ENCODE measurements around the gene CELA3A. TPM values are rescaled to one million over a fixed set of nuclear protein-coding genes. Genes with fewer than 3 reads are reported as not detected.

Gene CELA3A
- total RNA-seq, 4 donors from 2014 or later = not detected

GRCh38 chr1:22056043-22056442 lies 54.6 kb downstream of the CELA3A start:
- no peak for ATAC-seq
- H3K27ac ChIP-seq = peak overlapping the region; percentile 37 to 65 (median 60)

GRCh38 chr1:22056936-22057335 lies 55.5 kb downstream of the CELA3A start:
- Histone ChIP-seq H3K36me3 (no peaks in the 10 kb centered on the region), H3K27me3 (no peaks in the 10 kb centered on the region), H3K4me3 (peak overlapping the region; percentile 7 to 19 (median 16)), H3K27ac (peak overlapping the region; percentile 37 to 65 (median 60)), H3K4me1 (peaks cover 69 to 82% of the 10 kb centered on the region in 2 donors), H3K9me3 (no peaks in the 10 kb centered on the region)
- no peak for DNase-seq
- intact Hi-C loops (cut with DNase I; ENCODE audit: low total_unique reads) = no loop called here
- ATAC-seq = no peak
- TF ChIP-seq POLR2A (IDR thresholded peaks at IDR 0.05) = no peak
- TF ChIP-seq, protein P1, sequence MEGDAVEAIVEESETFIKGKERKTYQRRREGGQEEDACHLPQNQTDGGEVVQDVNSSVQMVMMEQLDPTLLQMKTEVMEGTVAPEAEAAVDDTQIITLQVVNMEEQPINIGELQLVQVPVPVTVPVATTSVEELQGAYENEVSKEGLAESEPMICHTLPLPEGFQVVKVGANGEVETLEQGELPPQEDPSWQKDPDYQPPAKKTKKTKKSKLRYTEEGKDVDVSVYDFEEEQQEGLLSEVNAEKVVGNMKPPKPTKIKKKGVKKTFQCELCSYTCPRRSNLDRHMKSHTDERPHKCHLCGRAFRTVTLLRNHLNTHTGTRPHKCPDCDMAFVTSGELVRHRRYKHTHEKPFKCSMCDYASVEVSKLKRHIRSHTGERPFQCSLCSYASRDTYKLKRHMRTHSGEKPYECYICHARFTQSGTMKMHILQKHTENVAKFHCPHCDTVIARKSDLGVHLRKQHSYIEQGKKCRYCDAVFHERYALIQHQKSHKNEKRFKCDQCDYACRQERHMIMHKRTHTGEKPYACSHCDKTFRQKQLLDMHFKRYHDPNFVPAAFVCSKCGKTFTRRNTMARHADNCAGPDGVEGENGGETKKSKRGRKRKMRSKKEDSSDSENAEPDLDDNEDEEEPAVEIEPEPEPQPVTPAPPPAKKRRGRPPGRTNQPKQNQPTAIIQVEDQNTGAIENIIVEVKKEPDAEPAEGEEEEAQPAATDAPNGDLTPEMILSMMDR (IDR thresholded peaks at IDR 0.05 in 4 of 5, conservative IDR thresholded peaks at IDR 0.05 in 1 of 5) = no peak
- in situ Hi-C loops (cut with MboI; ENCODE audit: low sequenced_read_pairs in 4 of 4) = no loop called here

More at GRCh38 chr1:22056043-22056442, 54.6 kb downstream of the CELA3A start:
- H3K36me3 ChIP-seq = no peaks in the 10 kb centered on the region
- peaks cover 62 to 73% of the 10 kb centered on the region in 2 donors for H3K4me1 ChIP-seq
- peak overlapping the region in 3 of 4 donors; percentile 9 to 19 (median 19) for H3K4me3 ChIP-seq
- in situ Hi-C loops (cut with MboI; ENCODE audit: low sequenced_read_pairs in 4 of 4) (no loop called here), intact Hi-C loops (cut with DNase I; ENCODE audit: low total_unique reads) (no loop called here)
- H3K27me3 ChIP-seq = no peaks in the 10 kb centered on the region
- DNase-seq = no peak
- TF ChIP-seq, protein P1 (IDR thresholded peaks at IDR 0.05 in 4 of 5, conservative IDR thresholded peaks at IDR 0.05 in 1 of 5) = no peak
- TF ChIP-seq POLR2A (IDR thresholded peaks at IDR 0.05) = no peak
- H3K9me3 ChIP-seq = no peaks in the 10 kb centered on the region

DNA sequence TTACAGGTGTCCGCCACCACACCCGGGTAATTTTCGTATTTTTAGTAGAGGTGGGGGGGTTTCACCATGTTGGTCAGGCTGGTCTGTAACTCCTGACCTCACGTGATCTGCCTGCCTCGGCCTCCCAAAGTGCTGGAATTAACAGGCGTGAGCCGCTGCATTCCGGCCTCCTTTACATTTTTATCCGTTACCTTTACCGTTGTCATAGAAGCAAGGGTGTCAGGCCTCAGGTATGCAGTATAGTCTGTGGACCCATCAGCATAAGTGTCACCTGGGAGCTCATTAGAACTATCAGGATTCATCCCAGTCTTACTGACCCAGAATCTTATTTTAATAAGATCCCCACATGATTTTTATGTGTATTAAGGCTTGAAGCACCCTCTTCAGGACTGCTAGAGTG lies 56.4 kb downstream of the CELA3A start:
- intact Hi-C loops (cut with DNase I; ENCODE audit: low total_unique reads) = no loop called here
- DNase-seq = no peak
- no peaks in the 10 kb centered on the region for H3K27me3 ChIP-seq
- no peaks in the 10 kb centered on the region for H3K36me3 ChIP-seq
- no peaks in the 10 kb centered on the region for H3K9me3 ChIP-seq
- peak overlapping the region in 3 of 4 donors; percentile 58 to 65 (median 61) for H3K27ac ChIP-seq
- no peak overlapping the region for H3K4me3 ChIP-seq
- in situ Hi-C loops (cut with MboI; ENCODE audit: low sequenced_read_pairs in 4 of 4) = no loop called here
- H3K4me1 ChIP-seq = peaks cover 76 to 89% of the 10 kb centered on the region in 2 donors
- ATAC-seq = no peak
- TF ChIP-seq POLR2A (IDR thresholded peaks at IDR 0.05) = no peak
- TF ChIP-seq, protein P1 (IDR thresholded peaks at IDR 0.05 in 4 of 5, conservative IDR thresholded peaks at IDR 0.05 in 1 of 5) = no peak

Other genes with a start within 250 kb of the CELA3A start
- 10 to 100 TPM; 11.5 to 24.4 (median 14.5) TPM for gene USP48, start 218.5 kb upstream of the CELA3A start, total RNA-seq
- not detected for gene LDLRAD2, start 189.4 kb upstream of the CELA3A start, total RNA-seq
- 100 to 1,000 TPM in 1 of 4 donors, 10 to 100 TPM in 3; 68.9 to 108 (median 83.5) TPM for gene HSPG2, start 64.3 kb upstream of the CELA3A start, total RNA-seq
- gene CELA3B, start 24.6 kb upstream of the CELA3A start, total RNA-seq = not detected
- gene CDC42, start 51.1 kb downstream of the CELA3A start, total RNA-seq = 100 to 1,000 TPM in 3 of 4 donors, 10 to 100 TPM in 1; 77.0 to 111 (median 108) TPM
- 1 to 10 TPM in 1 of 4 donors, under 1 TPM in 1, not detected in 2; 0.42 to 1.1 TPM for gene WNT4, start 141.4 kb downstream of the CELA3A start, total RNA-seq